HCT116 (cell line): Measurements from ENCODE around the gene THRA. TPM values are rescaled to one million over a fixed set of nuclear protein-coding genes. Genes with fewer than 3 reads are reported as not detected.

Experiments
- ATAC-seq: fragments of 200-7000 bp; cut with Tn5 transposase; 2 replicates; pipeline ENCODE4 v1.9.1; 2020; ENCODE audit warnings: mild to moderate bottlenecking, moderate library complexity
- BruUV-seq: library from RNA; stranded (reverse); fragments of 400-500 nt; replicated peaks from 2 replicates; lab custom pipeline; 2021; lab: Mats Ljungman, UMichigan
- CTCF ChIA-PET: fragments of 300-600 bp; sonication (Branson Sonifier 250); formaldehyde crosslinking; loops from one replicate; lab custom pipeline; 2021; ENCODE audit warnings: antibody characterized with exemption; lab: Charles Lee
- POLR2A ChIA-PET: fragments of 300-600, 350-600 bp; sonication (Branson Sonifier 250); formaldehyde crosslinking; loops from one replicate; lab custom pipeline; 2021; ENCODE audit warnings: antibody characterized with exemption; lab: Charles Lee
- RAD21 ChIA-PET, 2 experiments: fragments of 300-600 bp; sonication (Branson Sonifier 250); formaldehyde crosslinking; loops; one replicate each; lab custom pipeline; 2023; ENCODE audit warnings: low total read pairs in 2 of 2; ENCODE audit not compliant: uncharacterized antibody in 2 of 2, unreplicated experiment in 2 of 2, low non-redundant PET in 1 of 2; lab: Charles Lee
- DNase-seq: peaks from one replicate; pipeline ENCODE4 v3.0.0-alpha.2; 2010; ENCODE audit warnings: low read depth, low spot score
- H2AFZ ChIP-seq: fragments of 200-600 bp; shearing (Covaris generic), sonication (generic); 2 replicates; pipeline ENCODE4 v1.6.1; 2017; ENCODE audit warnings: low read depth, mixed run types, mixed read lengths, antibody characterized with exemption, low read length; ENCODE audit not compliant: poor library complexity, severe bottlenecking
- H3K27ac ChIP-seq: 2 replicates; pipeline ENCODE4 v1.5.1; 2012; ENCODE audit warnings: low read depth, low read length
- H3K27me3 ChIP-seq: fragments of 200-600 bp; sonication (generic); 2 replicates; pipeline ENCODE4 v1.6.1; 2016; ENCODE audit warnings: mixed run types, low read length, mixed read lengths; ENCODE audit not compliant: insufficient read depth
- H3K36me3 ChIP-seq, 2 experiments: fragments of 200-500 bp in 1 of 2; fragments of 200-600 bp in 1 of 2; sonication (Bioruptor generic) in 1 of 2; sonication (generic) in 1 of 2; 2 replicates each; pipeline versions ENCODE4 v1.5.1 to v1.6.1; 2014 to 2016; ENCODE audit warnings: low read length in 2 of 2, inconsistent platforms in 1 of 2, mixed read lengths in 1 of 2, mixed run types in 1 of 2; ENCODE audit not compliant: insufficient read depth in 2 of 2, control insufficient read depth in 1 of 2
- H3K4me1 ChIP-seq, 2 experiments: fragments of 200-600 bp in 1 of 2; sonication (generic) in 1 of 2; 2 replicates each; pipeline versions ENCODE4 v1.5.1 to v1.6.1; 2012 to 2017; ENCODE audit warnings: low read length in 2 of 2, inconsistent platforms in 1 of 2, mild to moderate bottlenecking in 1 of 2, mixed read lengths in 1 of 2, mixed run types in 1 of 2, moderate library complexity in 1 of 2; ENCODE audit not compliant: insufficient read depth in 2 of 2, control insufficient read depth in 1 of 2
- H3K4me2 ChIP-seq: fragments of 200-600 bp; sonication (generic); 2 replicates; pipeline ENCODE4 v1.6.1; 2017; ENCODE audit warnings: mixed run types, low read length, mixed read lengths
- H3K4me3 ChIP-seq, 2 experiments: fragments of 200-600 bp in 1 of 2; sonication (generic) in 1 of 2; replicated peaks in 1 of 2; 2 replicates each; pipeline ENCODE4 v1.5.1; 2011 to 2016; ENCODE audit warnings: low read length in 2 of 2, control low read depth in 1 of 2, low read depth in 1 of 2, mild to moderate bottlenecking in 1 of 2, mixed read lengths in 1 of 2, mixed run types in 1 of 2
- H3K79me2 ChIP-seq: fragments of 200-600 bp; sonication (generic); 2 replicates; pipeline ENCODE4 v1.6.1; 2017; ENCODE audit warnings: mild to moderate bottlenecking, mixed run types, low read length, moderate library complexity, mixed read lengths; ENCODE audit not compliant: insufficient read depth
- H3K9ac ChIP-seq: fragments of 200-600 bp; sonication (generic); 2 replicates; pipeline ENCODE4 v1.6.1; 2016; ENCODE audit warnings: low read length, mixed read lengths
- H3K9me2 ChIP-seq: fragments of 200-600 bp; sonication (generic), shearing (Covaris generic); 2 replicates; pipeline ENCODE4 v1.6.1; 2017; ENCODE audit warnings: mixed run types, mild to moderate bottlenecking, moderate library complexity; ENCODE audit not compliant: insufficient read depth
- H3K9me3 ChIP-seq, 2 experiments: fragments of 200-500 bp in 1 of 2; fragments of 200-600 bp in 1 of 2; sonication (Bioruptor generic) in 1 of 2; sonication (generic) in 1 of 2; 2 replicates each; pipeline ENCODE4 v1.6.1; 2014 to 2017; ENCODE audit warnings: low read length in 2 of 2, mixed read lengths in 2 of 2, inconsistent platforms in 1 of 2, low read depth in 1 of 2, mild to moderate bottlenecking in 1 of 2, mixed run types in 1 of 2, moderate library complexity in 1 of 2; ENCODE audit not compliant: control insufficient read depth in 1 of 2, insufficient read depth in 1 of 2
- H4K20me1 ChIP-seq: fragments of 200-600 bp; sonication (generic), shearing (Covaris generic); 2 replicates; pipeline ENCODE4 v1.6.1; 2017; ENCODE audit warnings: mixed run types, mild to moderate bottlenecking, moderate library complexity; ENCODE audit not compliant: insufficient read depth
- CEBPB ChIP-seq: IDR thresholded peaks from 2 replicates; pipeline ENCODE4 v1.6.1; 2012; ENCODE audit warnings: low read depth
- EZH2 ChIP-seq: fragments of 200-600 bp; sonication (generic); IDR thresholded peaks from 2 replicates; pipeline ENCODE4 v1.6.1; 2017; ENCODE audit warnings: antibody characterized with exemption, mixed run types
- EZH2phosphoT487 ChIP-seq: fragments of 200-600 bp; IDR thresholded peaks from 2 replicates; pipeline ENCODE4 v1.6.1; 2018; ENCODE audit warnings: antibody characterized with exemption, borderline replicate concordance
- FOSL1 ChIP-seq: IDR thresholded peaks from 2 replicates; pipeline ENCODE4 v1.6.1; 2012; ENCODE audit warnings: low read depth
- POLR2A ChIP-seq: IDR thresholded peaks from 2 replicates; pipeline ENCODE4 v1.7.0; 2011; ENCODE audit warnings: borderline replicate concordance; ENCODE audit not compliant: insufficient read depth, insufficient read length; ENCODE audit errors: extremely low read depth
- SIN3A ChIP-seq: IDR thresholded peaks from 2 replicates; pipeline ENCODE4 v1.6.1; 2012; ENCODE audit warnings: low read depth
- SP1 ChIP-seq: IDR thresholded peaks from 2 replicates; pipeline ENCODE4 v1.6.1; 2012; ENCODE audit warnings: low read depth
- TCF7L2 ChIP-seq: IDR thresholded peaks from 2 replicates; pipeline ENCODE4 v1.7.0; 2011; ENCODE audit warnings: borderline replicate concordance, inconsistent platforms; ENCODE audit not compliant: insufficient read depth, insufficient read length; ENCODE audit errors: extremely low read depth
- YY1 ChIP-seq: IDR thresholded peaks from 2 replicates; pipeline ENCODE4 v1.6.1; 2011; ENCODE audit warnings: low read length, low read depth, moderate library complexity, mild to moderate bottlenecking; ENCODE audit not compliant: insufficient replicate concordance; ENCODE audit errors: extremely low read depth
- ZFX ChIP-seq: fragments of 450-650 bp; IDR thresholded peaks from 2 replicates; pipeline ENCODE4 v1.6.1; 2017
- ZNF274 ChIP-seq: fragments of 200-500 bp; sonication (Bioruptor generic); IDR thresholded peaks from 2 replicates; pipeline ENCODE4 v1.6.1; 2014; ENCODE audit warnings: mild to moderate bottlenecking, low read depth, low read length, inconsistent platforms
- intact Hi-C: fragments of 100-400 bp; cut with micrococcal nuclease; formaldehyde crosslinking; loops from 2 replicates; pipeline ENCODE4 v1.10.0; 2022
- total RNA-seq: library from RNA; stranded (reverse); gene quantifications from one replicate; pipeline ENCODE4 v1.2.1, GENCODE V29; 2021; ENCODE audit not compliant: unreplicated experiment

The THRA gene
- total RNA-seq, 1 experiment from 2014 or later, result 23.3 TPM

- no peak for TF ChIP-seq FOSL1
- no peak for TF ChIP-seq EZH2
Observed at GRCh38 chr17:40067710-40068109, 4.9 kb downstream of the THRA start (continued).

- Histone ChIP-seq H3K4me1 (peaks cover 76 to 82% of the 10 kb centered on the region in 2 experiments), H3K9me3 (no peaks in the 10 kb centered on the region), H3K27me3 (no peaks in the 10 kb centered on the region), H4K20me1 (no peaks in the 10 kb centered on the region), H3K9ac (no peak overlapping the region), H2AFZ (no peak overlapping the region), H3K27ac (peak overlapping the region; percentile 79; the same call in 1 of the 2 replicates), H3K36me3 (no peaks in the 10 kb centered on the region)
- ChIA-PET POLR2A (no interaction called here), RAD21 (no interaction called here), CTCF (no interaction called here)
- no peak for ATAC-seq
- no peak for DNase-seq
- no TSS peak for BruUV-seq
- TF ChIP-seq SP1, result no peak
- TF ChIP-seq SIN3A, result no peak
- no peak for TF ChIP-seq ZFX
- TF ChIP-seq FOSL1, result no peak
- no peak for TF ChIP-seq YY1
- TF ChIP-seq CEBPB, result no peak
- TF ChIP-seq POLR2A, result no peak
- TF ChIP-seq, all 23 proteins: peak for 0
- Histone ChIP-seq H3K9me2 (no peaks in the 10 kb centered on the region), H3K4me2 (peak overlapping the region; percentile 78), H3K79me2 (peaks cover 4% of the 10 kb centered on the region; the same call in 1 of the 2 replicates), H3K4me3 (no peak overlapping the region)
- intact Hi-C loops, result no loop called here
Observed at GRCh38 chr17:40068129-40068581, 5.4 kb downstream of the THRA start.

GRCh38 chr17:40068584-40068916 is 5.8 kb downstream of the THRA start:
- Histone ChIP-seq H4K20me1 (no peaks in the 10 kb centered on the region), H3K4me3 (no peak overlapping the region), H3K36me3 (no peaks in the 10 kb centered on the region), H3K9me2 (no peaks in the 10 kb centered on the region), H3K27me3 (no peaks in the 10 kb centered on the region), H3K9ac (peak overlapping the region; percentile 46), H3K4me2 (peak overlapping the region; percentile 78), H3K9me3 (no peaks in the 10 kb centered on the region), H3K79me2 (peaks cover 4% of the 10 kb centered on the region; the same call in 1 of the 2 replicates), H3K4me1 (peaks cover 79 to 80% of the 10 kb centered on the region in 2 experiments), H3K27ac (peak overlapping the region; percentile 79; the same call in 1 of the 2 replicates), H2AFZ (no peak overlapping the region)
- no peak for TF ChIP-seq EZH2phosphoT487
- TF ChIP-seq SP1, result no peak
- TF ChIP-seq TCF7L2, result no peak
- TF ChIP-seq ZNF274, result no peak
- POLR2A ChIA-PET, result no interaction called here
- no peak for DNase-seq
- ATAC-seq, result no peak
- BruUV-seq, result no TSS peak
- CTCF ChIA-PET, result interaction anchor here (0.9 kb wide), 1 partner anchor 34 kb away, joined by 3 read pairs; no protein-coding TSS in a partner anchor
- intact Hi-C loops, result no loop called here
- RAD21 ChIA-PET, result no interaction called here
